HS-5 (cell line): Measurements from ENCODE around the gene NEK10.
"Not testable (repeated sequence)": the region's sequence is repeated elsewhere in the genome, so short reads cannot be mapped to it uniquely, and the experiment has no call there.

Experiments
- DNase-seq: peaks from one replicate; pipeline ENCODE4 v3.0.0-alpha.2; 2012; ENCODE audit warnings: low read depth

NEK10 gene

DNA sequence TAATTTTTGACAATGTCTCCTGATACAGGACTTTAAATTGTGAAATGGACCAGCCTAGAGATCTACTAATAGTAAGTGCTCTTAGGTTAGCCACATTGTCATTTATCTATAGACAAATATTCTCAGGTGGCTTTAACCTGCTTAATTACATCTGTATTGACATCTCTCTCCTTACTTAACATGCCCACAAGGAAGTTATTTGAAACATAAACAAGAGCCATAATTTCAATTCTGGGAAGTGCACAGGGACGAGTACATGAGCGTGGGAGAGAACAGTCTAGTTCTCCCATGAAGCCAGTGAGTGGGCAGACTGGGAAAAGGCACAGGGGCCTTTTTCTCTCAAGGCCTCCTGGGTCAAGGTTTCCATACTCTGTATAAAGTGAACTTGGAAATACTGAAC, 54.2 kb downstream of the NEK10 start:
- DNase-seq, result no peak

- peak; percentile 54 for DNase-seq
Measured at GRCh38 chr3:27312044-27312668, 57.0 kb downstream of the NEK10 start.

DNA sequence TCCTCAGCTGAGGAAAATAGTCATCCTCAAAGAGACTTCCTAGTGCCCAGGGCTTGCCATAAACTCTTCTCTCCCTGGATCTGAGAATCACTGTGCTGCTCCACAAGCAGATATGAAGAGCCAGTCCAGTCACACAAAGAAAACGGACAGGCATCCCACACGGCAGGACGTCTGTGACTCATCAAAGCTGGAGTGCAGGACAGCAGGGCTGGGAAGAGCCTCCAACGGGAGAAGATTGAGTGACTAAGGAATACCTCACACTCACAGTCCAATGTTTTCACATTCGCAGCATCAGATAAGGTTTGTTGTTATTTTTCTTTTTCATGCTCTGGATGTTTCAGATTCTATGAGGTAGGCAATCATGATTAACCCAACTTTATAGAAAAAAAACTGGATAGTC, 57.8 kb downstream of the NEK10 start:
- DNase-seq, result peak; percentile 85

DNA sequence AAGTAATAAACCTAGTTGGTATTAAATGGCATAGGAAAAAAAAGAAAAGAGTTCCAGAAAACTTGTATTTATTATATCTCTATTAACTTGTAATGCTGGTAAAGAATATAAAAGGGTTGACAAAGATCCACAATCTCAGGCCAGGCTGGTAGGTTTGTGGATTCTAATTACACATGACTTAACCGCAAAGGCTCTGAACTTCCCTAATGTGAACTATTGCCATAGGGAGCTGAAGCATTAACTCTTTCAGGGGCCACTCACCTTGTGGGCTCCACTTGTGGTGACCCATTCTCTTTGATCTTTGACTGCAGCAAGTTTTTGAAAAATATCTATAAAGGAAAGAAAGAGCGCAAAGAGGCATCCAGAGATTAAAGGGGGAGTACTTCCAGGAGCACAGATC, 58.5 kb downstream of the NEK10 start:
- DNase-seq, result no peak

GRCh38 chr3:27307566-27307965, 61.6 kb downstream of the NEK10 start:
- DNase-seq, result no peak

DNA sequence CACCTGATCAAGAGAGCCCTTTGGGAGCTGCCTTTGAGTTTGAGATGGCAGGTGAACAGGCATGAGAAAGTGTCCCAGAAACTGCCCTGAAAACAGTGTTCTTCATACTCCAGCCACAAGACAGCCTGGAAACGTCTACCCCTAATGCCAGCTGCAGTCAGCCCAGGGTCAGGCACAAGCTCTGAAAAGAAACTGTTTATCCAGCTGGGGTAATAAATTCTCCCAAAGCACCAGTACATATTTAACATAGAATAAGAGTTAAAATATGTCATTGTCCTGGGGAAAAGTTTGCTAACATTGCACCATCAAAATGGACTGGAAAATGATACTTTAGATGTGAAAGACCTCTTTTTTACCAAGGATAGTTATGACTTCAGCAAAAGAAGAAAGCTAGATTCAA, 66.3 kb downstream of the NEK10 start:
- DNase-seq, result no peak

DNA sequence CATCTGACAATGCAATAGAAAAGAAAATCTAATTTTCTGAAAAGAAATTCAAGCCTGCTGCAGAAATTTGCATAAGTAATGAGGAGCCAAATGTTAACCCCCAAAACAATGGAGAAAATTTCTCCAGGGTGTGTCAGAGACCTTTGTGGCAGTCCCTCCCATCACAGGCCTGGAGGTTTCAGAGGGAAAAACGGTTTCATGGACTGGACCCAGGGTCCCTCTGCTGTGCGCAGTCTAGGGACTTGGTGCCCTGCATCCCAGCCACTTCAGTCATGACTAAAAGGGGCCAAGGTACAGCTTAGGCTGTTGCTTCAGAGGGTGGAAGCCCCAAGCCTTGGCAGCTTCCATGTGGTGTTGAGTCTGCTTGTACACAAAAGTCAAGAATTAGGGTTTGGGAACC, 70.2 kb downstream of the NEK10 start:
- DNase-seq, result not testable (repeated sequence)

DNA sequence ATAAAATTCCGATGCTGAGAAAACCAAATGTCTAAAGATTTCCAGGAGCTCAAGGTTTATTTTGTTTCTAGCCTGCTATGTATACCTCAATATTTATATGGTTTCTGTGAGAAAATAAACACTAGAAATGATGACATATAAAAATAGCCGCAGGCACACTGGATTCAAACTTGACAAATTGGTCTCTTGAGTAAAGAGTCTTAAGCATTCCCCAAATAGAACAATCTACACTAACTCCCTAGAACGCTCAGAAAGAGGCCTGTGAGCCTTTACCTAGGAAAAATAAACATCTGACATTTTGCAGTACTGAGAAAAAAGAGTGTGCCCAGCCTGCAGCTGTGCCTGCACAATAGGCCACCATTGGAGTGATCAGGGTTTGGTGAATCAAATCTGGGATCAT, 75.2 kb downstream of the NEK10 start:
- DNase-seq, result no peak

GRCh38 chr3:27290760-27291159, 78.4 kb downstream of the NEK10 start:
- DNase-seq, result no peak

DNA sequence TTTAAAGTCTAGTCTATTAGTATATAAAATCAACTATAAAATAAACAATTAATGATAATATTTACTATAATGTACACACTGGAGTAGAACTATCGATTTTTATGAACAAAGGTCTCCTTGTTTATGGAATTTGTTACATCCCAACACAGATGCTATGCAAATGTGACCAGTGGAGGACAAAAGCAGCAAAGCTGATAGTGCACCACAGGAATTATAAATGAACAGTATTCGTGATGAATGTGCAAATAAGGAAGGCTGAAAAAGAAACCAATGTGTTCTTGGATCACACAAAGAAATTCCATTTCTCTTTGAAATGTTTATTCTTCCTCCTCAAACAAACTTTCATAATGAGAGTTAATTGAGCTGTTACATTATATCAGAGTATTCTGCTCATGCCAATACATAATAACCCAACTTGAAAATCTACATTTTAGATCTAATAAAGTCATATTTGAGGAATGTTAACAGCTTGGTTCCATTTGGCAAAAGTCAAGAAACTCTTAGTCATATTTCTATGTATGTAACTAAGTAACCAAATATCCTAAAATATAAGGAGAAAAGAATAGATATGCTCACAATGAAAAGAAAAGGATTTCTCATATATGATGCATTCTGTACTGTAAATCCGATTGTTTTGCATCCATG, 79.3 kb downstream of the NEK10 start:
- no peak for DNase-seq

- DNase-seq, result no peak
Measured at GRCh38 chr3:27287052-27287451, 82.1 kb downstream of the NEK10 start.

DNA sequence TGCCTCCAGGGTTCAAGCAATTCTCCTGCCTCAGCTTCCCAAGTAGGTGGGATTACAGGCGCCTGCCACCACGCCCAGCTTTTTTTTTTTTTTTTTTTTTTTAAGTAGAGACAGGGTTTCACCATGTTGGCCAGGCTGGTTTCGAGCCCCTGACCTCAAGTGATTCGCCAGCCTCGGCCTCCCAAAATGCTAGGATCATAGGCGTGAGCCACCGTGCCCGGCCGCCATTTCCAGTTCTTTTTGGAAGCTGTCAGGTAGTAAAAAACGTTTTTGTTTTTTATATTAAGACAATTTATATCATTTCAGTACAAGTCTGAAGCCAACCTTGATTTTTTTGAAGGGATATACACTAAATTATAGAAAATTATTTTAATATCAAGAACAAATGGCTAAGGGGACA, 82.7 kb downstream of the NEK10 start:
- not testable (repeated sequence) for DNase-seq

DNA sequence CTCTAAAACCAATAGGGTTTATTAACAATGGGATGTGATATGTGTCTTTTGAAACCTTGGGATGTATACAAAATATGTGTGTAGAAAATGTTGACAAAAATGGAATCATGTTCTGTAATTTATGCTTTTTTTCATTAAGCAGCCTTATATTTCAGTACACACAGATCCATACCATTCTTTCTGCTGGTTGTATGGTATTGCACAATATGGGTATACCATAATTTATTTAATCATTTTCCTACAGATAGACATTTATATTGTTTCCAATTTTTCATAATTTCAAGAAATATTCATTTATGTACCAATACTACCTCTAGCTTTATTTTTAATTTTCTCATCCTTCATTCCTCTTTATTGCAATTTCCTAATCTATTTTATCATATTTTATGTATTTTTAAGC, 83.5 kb downstream of the NEK10 start:
- DNase-seq, result no peak

GRCh38 chr3:27281671-27282150, 87.5 kb downstream of the NEK10 start:
- DNase-seq, result no peak

- DNase-seq, result no peak
Measured at GRCh38 chr3:27279123-27279522, 90.1 kb downstream of the NEK10 start.

- no peak for DNase-seq
Measured at GRCh38 chr3:27278383-27279055, 90.7 kb downstream of the NEK10 start.

DNA sequence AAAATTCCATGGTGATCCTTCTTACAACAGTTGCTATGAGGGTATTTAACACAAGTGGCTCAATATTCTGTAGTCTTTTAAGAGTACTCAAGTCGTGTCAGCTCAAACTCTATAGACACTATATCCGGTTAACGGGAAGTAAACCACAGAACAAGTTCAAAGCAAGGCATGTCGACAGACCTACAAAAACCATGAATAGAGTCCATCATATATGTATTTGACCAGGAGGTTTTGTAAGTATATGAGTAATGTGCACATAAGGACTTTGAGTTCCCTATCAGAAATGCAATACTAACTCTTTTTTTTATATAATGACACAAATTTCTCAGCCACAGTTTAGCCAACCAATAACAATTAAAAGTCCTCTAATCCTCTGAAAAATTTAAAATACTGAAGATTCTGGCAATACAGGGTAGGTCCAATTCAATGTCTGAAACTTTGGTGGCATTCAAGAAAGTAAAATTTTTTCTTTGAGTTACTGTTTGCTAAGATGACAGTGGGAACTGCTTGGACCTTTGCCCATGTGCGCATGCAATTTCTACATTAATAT, 93.7 kb downstream of the NEK10 start:
- DNase-seq, result no peak

- no peak for DNase-seq
Measured at GRCh38 chr3:27271890-27272289, 97.3 kb downstream of the NEK10 start.

- DNase-seq, result no peak
Measured at GRCh38 chr3:27254896-27255295, 114.3 kb downstream of the NEK10 start.

DNA sequence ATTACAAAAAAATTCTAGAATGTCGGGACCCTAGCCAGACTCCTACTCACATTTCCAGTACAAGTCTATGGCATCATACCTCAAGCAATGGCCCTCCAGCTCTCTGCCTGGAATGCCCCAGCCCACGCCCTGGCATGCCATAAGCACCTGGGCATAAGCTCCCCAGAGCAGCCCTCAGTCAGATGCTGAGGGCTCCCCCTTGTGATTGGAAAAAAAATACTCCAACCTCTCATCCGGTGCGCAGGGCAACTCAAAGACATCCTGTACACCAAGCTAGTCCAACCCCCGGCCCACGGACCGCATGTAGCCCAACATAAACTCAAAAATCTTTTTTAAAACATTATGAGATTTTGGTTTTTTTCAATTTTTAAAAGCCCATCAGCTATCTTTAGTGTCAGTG, 115.4 kb downstream of the NEK10 start:
- peak; percentile 8 for DNase-seq

GRCh38 chr3:27253391-27253790, 115.8 kb downstream of the NEK10 start:
- DNase-seq, result no peak

DNA sequence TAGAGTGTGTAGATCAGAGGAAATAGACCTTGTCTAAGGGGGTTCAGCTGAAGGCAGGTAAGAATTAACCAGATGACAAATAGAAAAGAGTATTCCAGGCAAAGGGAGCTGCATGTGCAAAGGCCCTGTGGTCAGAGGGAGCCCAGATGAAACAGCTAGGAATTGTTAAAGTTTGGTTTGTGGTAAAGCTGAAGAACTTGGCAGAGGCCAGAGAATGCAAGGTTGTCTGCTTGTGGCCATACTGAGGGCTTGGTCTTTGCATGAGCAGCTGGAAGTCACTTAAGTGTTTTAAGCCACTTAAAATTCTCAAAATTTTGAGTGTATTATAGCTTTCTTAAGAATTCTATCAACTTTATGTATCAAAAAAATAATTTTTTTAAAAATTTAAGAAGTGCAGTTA, 116.5 kb downstream of the NEK10 start:
- no peak for DNase-seq

DNA sequence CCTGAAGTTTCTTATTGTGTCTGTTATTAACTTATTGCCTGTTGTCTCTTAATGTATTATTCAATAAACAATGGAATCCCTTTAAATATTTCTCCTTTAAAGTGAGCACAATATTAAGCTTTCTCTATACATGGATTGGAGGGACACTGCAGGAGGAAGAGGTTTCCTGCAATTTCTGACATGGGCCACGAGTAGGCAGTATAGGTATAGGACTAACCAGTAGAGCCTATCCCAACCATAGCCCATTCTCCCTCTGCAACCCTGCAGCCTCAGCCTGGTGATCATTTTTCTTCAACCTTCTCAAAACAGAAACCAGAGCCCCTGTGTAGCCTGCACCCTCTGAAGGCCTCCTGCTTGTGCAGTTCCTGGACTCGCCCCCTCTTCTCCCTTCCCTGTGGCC, 124.8 kb downstream of the NEK10 start:
- no peak for DNase-seq
